ENCODE data around the gene FOXRED2.
"Not testable (repeated sequence)": the region's sequence is repeated elsewhere in the genome, so short reads cannot be mapped to it uniquely, and the experiment has no call there.

Gene FOXRED2

GRCh38 chr22:36519906-36520305 is 13.1 kb upstream of the FOXRED2 start:
- DNase-seq (ENCODE audit: low read depth, low spot score) = not testable (repeated sequence)

GRCh38 chr22:36514766-36515165 is 7.9 kb upstream of the FOXRED2 start:
- DNase-seq (ENCODE audit: low read depth, low spot score) = no peak

GRCh38 chr22:36512991-36513390 is 6.2 kb upstream of the FOXRED2 start:
- DNase-seq (ENCODE audit: low read depth, low spot score) = no peak

GRCh38 chr22:36512333-36512732 is 5.5 kb upstream of the FOXRED2 start:
- DNase-seq (ENCODE audit: low read depth, low spot score) = no peak

GRCh38 chr22:36510966-36511881 is 4.4 kb upstream of the FOXRED2 start:
- DNase-seq (ENCODE audit: low read depth, low spot score) = peak; percentile 73

GRCh38 chr22:36510384-36510783 is 3.5 kb upstream of the FOXRED2 start:
- DNase-seq (ENCODE audit: low read depth, low spot score) = no peak

- DNase-seq (ENCODE audit: low read depth, low spot score) = no peak
Observed at GRCh38 chr22:36507518-36508010, 724 bp upstream of the FOXRED2 start.

GRCh38 chr22:36505998-36506635 is 723 bp downstream of the FOXRED2 start:
- DNase-seq (ENCODE audit: low read depth, low spot score) = no peak

GRCh38 chr22:36497910-36498665 is 8.8 kb downstream of the FOXRED2 start:
- DNase-seq (ENCODE audit: low read depth, low spot score) = no peak

- no peak for DNase-seq (ENCODE audit: low read depth, low spot score)
Observed at GRCh38 chr22:36493690-36494110, 13.1 kb downstream of the FOXRED2 start.

GRCh38 chr22:36492109-36492508 is 14.7 kb downstream of the FOXRED2 start:
- DNase-seq (ENCODE audit: low read depth, low spot score) = no peak

- DNase-seq (ENCODE audit: low read depth, low spot score) = no peak
Observed at GRCh38 chr22:36491155-36491554, 15.7 kb downstream of the FOXRED2 start.

- DNase-seq (ENCODE audit: low read depth, low spot score) = peak; percentile 74
Observed at GRCh38 chr22:36486619-36487384, 20.0 kb downstream of the FOXRED2 start.

- peak; percentile 97 for DNase-seq (ENCODE audit: low read depth, low spot score)
Observed at GRCh38 chr22:36481393-36482168, 25.3 kb downstream of the FOXRED2 start, which contains the start of gene TXN2. Gene TXN2, minus strand, starts transcription at chr22:36481640. Its CDS starts 803 bp downstream, at chr22:36480837.

GRCh38 chr22:36480941-36481392 is 25.9 kb downstream of the FOXRED2 start:
- no peak for DNase-seq (ENCODE audit: low read depth, low spot score)

GRCh38 chr22:36478966-36479365 is 27.9 kb downstream of the FOXRED2 start:
- no peak for DNase-seq (ENCODE audit: low read depth, low spot score)

GRCh38 chr22:36475341-36475740 is 31.5 kb downstream of the FOXRED2 start:
- DNase-seq (ENCODE audit: low read depth, low spot score) = no peak

- no peak for DNase-seq (ENCODE audit: low read depth, low spot score)
Observed at GRCh38 chr22:36472689-36473088, 34.2 kb downstream of the FOXRED2 start.

GRCh38 chr22:36471341-36471821 is 35.5 kb downstream of the FOXRED2 start:
- DNase-seq (ENCODE audit: low read depth, low spot score) = no peak

GRCh38 chr22:36470994-36471331 is 35.9 kb downstream of the FOXRED2 start:
- DNase-seq (ENCODE audit: low read depth, low spot score) = no peak
